DND-41 (cell line): ENCODE data around the gene RNF220.

ENCODE experiments used
- CTCF ChIP-seq: IDR thresholded peaks from 2 replicates; pipeline ENCODE4 v1.5.1; 2012; ENCODE audit warnings: borderline replicate concordance, low read length, moderate library complexity, mild to moderate bottlenecking; ENCODE audit not compliant: poor library complexity, severe bottlenecking; ENCODE audit errors: extremely low read depth
- EZH2 ChIP-seq: IDR thresholded peaks from 3 replicates; pipeline ENCODE4 v1.6.1; 2012; ENCODE audit warnings: borderline replicate concordance, low read depth, mild to moderate bottlenecking, moderate library complexity, low read length, inconsistent platforms; ENCODE audit not compliant: severe bottlenecking

DNA sequence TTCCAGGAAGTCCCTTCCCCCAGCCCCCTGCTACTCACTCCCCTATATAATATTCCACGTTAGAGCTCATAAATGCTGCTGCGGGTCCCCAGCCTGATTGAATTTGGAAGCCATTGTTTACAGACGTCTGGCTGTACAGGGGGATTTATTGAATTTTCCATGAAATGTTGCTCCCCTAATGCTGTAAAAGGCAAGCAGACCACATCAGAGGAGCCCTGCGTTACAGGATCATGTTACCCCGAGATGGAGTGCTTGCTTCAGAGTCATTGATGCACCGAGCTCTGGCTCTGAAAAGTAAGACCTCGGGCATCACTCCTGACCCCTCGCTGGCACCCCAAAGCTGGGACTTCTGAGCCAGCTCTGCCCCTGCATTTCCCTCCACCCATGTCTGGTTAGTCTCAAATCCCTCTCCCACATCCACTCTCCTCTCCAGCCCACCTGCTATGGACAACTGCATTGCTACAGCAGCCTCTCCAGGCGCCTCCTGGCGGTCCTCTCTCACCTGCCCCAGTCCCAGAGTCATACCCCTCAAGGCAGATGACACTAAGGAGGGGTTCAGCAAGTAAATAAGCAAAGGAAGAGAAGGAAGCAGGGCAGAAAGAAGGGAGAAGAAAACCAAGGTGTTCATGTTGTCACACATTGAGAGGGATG lies 141.5 kb downstream of the RNF220 start:
- TF ChIP-seq CTCF (no peak), EZH2 (no peak)
